HG03095 (cell line): Measurements from ENCODE around the gene SPAG16.
"Not testable (repeated sequence)": the region's sequence is repeated elsewhere in the genome, so short reads cannot be mapped to it uniquely, and the experiment has no call there.

ENCODE experiments used
- ATAC-seq: cut with Tn5 transposase; IDR thresholded peaks from one replicate; pipeline ENCODE4 v1.9.1; 2021; ENCODE audit warnings: moderate library complexity; ENCODE audit not compliant: unreplicated experiment

SPAG16 gene

DNA sequence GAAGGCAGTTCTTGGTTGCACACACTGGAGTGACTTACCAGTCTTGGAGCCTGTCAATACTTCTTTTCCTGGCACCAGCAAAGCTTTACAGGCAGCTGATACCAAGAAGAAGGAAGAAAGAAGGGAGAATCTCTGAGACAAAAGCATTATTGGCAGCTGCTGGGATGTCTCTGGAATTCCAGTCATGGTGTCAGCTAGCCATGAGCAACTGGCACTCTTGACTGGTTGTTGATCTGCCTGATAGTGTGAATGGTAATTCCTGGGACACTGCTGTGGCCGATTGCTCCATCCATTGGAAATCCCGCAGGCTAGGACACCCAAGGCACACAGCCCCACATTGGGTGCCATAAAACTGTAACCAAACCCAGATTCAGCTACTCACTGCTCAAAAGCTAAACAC, 17.8 kb upstream of the SPAG16 start:
- no peak for ATAC-seq

DNA sequence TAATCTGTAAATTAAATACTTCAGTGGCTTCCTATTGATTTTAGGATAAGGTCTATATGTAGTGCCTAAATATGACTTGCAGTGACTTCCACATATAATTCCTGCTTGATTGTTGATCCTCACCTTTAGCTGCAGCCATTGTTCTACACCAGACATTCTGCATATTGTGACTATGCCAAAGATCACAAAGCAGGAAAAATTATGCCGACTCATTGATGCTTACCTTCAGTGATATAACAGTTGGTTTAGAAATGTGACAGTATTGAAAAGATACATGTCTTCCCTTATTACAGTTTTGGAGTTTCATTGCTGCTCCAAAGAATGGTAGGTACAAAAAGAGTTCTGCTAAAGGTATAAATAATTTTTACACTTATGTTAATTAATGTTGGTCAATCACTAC, 12.3 kb upstream of the SPAG16 start:
- no peak for ATAC-seq

DNA sequence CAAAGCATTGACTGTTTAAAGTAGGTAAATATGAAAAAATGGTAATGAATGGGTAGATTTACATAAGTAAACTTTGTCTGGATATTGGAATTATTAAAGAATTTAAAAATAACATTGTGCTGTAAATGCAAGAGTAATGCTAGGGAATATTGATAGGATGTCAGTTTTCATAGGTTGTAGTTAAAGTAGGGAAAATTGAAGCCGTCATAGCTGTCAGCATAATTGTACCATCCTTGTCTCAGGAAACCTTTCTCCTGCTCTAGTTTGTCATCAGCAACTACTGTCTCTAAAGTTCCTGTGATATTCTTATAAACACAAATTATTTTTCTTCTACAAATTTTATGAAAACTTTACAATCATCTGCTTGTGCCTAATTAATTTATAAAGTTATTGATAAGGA, 10.1 kb upstream of the SPAG16 start:
- no peak for ATAC-seq

DNA sequence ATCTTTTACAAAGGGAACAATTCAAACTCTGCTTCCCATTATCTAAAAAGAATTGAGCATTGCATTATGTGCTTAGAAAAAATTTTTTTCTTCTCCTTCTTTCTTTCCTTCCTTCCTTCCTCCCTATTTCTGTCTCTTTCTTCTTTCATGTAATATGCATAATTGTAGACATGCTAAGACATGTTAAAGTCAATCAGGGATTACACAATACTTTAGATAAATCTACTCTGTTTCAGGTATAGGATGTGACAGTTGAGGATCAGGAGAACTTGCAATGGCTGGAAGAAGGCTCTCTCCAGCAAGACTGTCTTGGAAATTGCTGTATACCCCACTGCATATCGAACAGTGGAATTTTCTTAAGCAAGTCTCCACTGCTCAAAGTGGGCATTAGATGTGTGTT, 9.0 kb upstream of the SPAG16 start:
- ATAC-seq: no peak

DNA sequence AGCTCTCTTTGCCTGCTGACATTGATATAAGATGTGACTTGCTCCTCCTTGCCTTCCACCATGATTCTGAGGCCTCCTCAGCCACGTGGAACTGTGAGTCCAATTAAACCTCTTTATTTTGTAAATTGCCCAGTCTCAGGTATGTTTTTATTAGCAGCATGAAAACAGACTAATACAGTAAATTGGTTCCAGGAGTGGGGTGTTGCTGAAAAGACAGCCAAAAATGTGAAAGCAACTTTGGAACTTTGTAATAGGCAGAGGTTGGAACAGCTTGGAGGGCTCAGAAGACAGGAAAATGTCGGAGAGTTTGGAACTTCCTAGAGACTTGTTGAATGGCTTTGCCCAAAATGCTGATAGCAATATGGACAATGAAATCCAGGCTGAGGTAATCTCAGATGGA, 7.1 kb upstream of the SPAG16 start:
- not testable (repeated sequence) for ATAC-seq

DNA sequence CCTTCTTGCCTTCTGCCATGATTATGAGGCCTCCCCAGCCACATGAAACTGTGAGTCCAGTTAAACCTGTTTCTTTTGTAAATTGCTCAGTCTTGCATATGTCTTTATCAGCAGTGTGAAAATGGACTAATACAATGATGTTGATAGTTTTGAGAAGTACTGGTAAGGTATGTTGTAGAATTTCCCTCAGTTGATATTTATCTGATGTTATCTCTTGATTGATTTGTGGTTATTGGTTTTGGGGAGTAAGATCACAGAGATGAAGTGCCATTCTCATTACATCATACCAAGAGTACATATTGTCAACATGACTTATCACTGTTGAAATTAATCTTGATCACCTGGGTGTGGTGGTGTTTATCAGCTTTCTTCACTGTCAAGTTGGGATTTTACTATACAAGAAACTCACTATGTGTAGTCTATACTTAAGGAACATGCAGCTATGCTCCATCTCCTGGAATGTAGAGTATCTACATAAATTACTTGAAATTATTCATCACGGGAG, 5.1 kb upstream of the SPAG16 start:
- ATAC-seq: no peak

DNA sequence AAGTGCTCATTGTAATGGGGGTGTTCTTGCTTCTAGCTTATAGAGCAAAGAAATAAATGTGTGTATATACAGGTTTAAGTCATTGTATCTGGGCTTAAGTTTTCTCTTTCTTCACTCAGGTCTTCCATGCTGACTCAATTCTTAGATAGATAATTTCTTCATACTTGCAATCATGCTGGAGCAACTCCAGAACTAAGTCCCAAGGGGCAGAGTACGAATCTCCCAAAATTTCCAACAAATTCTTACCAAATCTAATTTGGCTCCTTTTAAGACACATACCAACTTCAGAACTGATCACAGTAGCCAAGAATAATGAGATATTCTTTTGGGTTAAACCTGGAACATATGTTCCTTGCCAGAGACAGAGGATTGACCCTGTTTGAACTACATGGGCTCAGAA, 4.3 kb upstream of the SPAG16 start:
- ATAC-seq: no peak

DNA sequence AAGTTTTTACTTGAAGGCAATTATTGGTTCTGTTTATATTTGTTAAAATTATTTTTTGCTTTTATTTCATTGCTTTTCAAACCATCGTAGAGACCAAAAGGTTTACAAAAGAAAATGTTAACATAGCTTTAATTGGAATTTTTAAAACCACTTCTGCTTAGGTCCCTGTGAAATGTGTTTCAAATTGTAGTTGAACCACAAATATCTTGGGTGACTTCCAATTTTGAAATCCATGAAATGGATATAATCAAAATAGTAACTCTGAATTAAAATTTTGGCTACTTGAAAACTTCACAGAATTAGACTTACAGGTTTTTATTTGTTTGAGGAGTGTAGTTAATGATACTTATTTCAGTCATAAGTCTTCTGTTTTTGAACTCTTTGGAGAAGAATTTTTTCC, 3.1 kb upstream of the SPAG16 start:
- no peak for ATAC-seq

DNA sequence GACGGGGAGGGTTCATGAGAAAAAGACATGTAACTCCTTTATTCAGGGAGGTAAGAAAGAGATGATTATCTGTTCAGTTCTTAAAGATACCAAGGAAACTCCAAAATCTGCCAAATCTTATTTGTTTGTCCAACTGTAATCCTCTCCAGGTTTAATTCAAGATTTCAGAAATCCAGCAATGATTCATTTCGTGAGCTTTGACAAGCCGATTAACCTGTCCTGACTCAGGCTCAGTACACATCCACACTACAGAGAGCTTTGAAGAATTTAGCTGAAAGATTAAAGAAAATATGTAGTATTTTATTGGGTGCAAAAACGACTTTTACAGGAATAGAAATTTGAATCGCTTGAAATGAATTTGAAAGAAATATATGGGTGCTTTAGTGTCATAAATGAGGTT, 1.1 kb downstream of the SPAG16 start:
- no peak for ATAC-seq

DNA sequence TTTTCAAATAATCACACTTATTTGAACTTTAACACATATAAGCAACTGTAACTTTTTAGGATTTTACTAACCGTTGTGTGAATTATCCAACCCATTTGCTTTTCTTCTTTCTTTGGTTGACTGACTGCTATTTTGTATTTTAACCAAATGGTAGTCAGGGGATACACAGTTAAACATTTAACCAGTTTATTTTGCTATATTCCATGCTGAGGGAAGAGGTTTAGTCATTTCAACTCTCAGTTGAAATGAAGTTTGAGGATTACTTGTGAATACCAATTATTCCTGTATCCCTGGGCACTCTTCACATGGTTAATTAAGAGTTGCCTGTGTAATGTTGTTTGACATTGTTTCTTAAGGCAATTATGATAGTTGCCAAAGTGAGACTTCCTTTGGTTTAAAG, 1.9 kb downstream of the SPAG16 start:
- no peak for ATAC-seq

DNA sequence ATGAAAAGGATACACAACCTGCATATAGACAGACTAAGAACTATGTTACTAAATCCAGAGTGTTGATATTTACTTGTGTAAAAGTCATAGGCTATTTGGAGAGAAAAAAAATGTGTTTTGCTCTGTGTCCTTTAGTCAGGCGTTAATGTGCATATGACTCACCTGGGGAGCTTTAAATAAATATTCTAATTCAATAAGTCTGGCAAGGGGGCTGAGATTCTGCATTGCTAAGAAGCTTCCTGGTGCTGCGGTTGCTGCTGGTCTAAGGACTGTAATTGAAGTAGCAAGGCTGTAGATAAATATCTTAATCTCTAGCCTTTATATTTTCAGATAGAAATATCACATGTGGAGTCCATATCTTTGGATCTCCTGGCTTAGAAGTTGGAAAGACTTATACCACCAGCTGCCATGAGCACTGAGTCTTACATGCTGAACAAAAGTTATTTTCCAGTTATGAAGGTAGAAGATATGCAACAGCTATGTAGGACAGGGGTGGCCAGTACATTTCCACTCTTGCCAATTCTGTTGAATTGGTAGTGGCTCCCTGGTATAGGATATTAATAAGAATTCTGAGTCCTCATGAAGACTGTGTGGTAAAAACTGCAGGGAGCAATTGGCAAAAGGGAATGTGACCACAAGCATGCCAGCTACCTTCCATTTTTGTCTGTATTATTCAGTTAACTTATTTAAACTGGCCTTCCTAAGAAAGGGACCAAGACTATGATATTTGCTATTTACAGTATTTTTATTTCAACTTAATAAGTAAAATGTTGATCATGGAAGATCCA, 4.8 kb downstream of the SPAG16 start:
- ATAC-seq: no peak

DNA sequence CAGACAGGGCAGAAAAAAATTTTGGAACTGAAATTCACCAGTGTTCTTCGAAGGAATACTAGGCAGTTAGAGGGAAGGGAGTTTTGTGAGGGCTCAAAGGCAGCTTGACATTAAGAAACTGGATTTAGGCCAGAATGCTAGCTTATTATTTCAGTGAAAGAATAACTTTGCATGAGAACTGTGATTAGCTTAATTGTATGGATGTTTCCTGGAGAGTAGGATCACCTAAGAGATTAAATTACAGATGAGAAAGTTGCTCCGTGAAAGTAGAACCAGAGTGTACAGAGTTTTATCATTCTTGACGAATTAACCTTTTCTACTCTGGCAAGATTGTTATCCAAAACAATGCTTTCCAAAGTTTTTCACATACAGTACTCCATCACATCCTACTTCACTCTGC, 6.2 kb downstream of the SPAG16 start:
- ATAC-seq: no peak

DNA sequence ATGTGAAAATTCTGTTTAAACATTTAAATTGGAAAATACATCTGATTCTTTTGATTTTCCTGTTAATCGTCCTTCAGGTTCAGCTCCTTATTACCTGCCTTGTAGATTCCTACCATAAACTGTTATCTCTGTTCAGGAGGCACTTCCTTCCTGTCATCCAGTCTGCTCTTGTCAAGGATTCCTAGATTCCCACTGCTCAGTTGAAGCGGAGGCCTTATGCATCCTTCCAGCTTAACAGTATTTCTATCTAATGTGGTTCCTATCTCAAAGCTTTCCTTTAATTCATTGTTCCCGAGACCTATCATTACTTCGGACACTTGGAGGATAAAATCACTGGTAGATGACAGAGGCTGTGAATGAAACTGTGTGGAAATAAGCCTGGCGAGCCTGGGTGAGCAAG, 12.0 kb downstream of the SPAG16 start:
- no peak for ATAC-seq

DNA sequence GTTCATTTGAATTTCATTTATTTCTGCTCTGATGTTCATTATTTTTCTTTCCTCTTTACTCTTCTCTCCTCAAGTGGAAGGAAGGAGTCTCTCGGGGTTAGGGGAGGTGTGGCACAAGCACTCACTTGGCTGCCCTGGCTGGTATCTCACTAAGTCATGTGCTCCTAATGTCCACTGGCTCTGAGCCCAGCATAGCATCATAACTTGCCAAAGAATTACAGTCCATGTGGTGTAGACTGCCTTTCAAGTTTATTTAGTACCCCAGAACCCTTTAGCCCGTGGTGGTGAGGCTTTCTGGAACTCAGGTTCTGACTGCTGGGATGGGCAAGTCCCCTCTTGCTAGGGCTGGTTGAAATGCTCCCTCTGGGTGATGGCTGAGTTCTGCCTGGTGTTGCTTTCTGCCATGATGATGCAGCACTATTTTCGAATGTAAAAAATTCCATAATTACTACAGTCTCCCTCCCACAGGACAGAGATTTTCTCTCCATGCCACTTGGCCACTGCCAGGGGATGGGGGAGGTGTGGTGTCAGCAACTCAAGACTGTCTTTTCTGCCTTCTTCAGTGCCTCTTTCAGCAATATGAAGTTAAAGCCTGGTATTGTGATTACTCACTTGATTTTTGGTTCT, 22.2 kb downstream of the SPAG16 start:
- ATAC-seq: no peak

DNA sequence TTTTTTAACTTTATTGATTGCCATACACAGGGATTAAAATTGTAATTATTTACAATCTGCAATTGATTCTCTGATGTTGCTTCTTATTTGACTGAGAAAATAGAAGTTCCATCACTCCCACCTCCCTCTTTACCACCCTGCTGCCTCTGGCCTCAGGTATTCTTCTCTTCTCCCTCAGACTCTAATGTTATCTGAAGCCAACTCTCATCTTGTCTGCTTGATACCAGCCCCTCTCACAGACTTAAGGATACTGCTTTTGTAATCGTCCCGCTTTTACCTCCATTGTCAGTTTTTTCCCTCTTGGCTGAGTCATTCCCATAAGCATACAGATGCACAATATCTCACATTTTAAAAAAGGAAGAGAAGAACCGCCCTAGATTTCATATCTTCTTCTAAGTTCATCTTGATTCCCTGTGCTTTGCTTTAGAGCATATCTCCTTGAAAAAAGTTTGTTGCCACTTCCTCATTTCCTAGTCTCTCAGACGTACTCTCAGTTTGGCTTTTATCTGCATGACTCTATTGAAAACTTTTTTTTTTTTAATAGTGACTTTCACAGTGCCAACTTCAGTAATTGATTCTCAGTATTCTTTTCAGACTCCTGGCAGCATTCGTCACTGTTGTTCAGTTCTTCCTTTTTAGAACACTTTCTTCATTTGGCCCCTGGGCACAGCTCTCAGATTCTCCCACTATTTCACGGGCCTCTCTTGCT, 31.1 kb downstream of the SPAG16 start:
- ATAC-seq: no peak

DNA sequence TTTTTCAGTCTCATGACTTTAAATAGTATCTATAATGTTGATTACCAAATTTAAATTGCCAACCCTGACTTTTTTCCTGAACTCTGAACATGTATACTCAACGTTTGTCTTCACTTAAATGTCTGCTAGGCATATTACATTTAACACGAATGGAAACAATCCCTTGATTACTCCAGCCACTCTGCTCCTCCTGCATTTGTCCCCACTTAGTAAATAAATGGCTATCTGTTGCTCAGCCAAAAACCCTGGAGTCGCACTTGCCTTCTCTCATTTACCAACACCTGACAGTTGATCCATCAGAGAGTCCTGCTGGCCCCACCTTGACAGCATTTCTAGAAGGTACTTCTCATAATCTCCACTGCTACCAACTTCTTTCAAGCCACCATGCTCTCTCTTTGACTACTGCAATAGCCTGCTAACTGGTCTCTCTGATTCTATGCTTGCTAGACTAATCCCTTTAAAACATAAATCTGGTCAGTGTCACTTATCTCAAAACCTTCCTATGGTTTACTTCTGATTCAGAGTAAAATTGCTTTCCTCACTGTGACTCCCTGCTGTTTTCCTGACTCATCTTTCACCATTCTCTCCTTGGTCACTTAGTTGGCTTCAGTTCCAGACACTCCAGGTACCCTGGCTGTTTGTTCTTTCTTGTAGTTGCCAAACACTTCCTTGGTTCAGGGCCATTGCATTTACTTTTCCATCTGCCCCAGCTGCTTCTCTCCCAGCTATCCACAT, 31.9 kb downstream of the SPAG16 start:
- no peak for ATAC-seq

DNA sequence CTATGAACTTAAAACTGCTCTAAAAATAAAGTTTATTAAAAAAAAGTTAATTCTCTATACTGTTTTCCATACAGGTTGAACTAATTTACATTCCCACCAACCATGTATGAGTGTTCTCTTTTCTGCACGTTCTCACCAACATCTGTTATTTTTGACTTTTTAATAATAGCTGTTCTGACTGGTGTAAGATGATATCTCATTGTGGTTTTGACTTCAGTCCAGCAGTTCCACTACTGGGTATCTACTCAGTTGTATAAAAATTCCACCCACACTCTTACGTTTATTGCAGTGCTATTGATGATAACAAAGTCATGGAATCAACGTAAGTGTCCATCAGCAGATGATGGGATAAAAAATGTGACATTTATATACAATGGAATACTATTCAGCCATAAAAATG, 33.7 kb downstream of the SPAG16 start:
- ATAC-seq: no peak

DNA sequence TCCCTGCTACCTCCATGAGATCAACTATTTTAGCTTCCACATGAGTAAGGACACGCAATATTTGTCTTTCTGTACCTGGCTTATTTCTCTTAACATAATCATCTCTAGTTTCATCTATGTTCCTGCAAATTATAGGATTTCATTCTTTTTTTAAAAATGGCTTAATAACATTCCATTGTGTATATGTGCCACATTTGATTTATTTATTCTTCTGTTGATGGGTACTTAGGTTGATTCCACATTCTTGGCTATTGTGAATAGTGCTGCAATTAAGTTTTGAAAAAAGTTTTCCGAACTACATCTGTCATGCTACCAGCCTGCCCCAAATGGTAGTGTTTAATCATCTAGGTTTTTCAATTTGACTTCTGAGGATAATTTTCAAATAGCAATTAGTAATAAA, 36.3 kb downstream of the SPAG16 start:
- no peak for ATAC-seq

DNA sequence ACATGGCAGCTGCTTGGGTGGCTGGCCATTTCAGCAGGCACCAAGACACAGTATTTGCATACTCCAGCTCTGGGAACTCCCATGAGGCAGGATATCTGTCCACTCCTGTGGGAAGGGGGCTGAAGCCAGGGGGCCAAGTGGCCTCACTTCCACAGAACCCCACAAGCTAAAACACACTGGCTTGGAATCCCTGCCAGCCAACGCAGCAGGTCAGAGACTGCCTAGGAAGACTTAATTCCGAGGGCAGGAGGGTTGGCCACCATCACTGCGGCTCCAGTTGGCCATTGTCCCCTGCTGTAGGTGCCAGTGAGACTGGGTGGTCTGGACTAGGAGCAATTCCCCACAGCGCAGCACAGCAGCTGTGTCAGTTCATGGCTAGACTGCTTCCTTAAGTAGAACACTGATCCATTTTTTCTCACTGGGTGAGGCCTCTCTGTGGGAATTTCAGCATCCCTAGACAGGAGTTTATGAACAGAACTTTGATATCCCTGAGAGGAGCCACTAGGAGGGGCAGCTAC, 52.0 kb downstream of the SPAG16 start:
- ATAC-seq: no peak

DNA sequence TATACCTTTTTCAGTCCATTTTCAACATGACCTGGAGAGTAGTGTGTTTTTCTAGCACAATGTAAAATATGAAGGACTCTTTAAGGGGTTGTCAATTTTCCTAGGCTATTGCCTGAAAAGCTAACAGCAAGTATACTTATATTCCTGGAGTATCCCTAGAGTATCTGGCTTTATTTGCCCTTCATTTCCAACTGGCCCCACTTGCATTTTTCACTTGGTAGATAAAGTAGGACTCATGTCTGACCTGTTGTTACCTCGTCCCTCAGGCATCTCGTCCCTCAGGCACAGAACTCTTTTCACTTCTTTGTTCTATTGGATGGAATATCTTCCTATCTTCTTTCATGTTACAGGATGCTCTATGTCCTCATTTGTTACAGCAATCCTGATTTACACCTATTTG, 69.2 kb downstream of the SPAG16 start:
- ATAC-seq: no peak

DNA sequence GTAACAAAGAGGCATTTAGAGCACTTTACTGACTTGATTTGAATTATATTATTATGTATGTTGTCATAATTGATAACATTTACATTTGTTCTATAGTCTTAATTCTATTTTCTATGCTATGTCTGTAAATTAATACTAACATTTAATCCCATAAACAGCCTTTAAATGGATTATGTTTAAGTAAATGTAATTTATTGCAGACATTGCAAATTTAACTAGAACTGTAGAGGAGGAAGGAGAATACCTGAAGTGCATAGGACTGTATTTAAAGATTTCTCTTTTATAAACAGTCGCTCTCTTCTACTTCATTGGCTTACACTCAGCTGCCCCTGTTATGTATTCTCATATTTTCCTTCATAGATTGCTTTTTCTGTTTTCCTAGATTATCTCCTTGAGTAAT, 92.4 kb downstream of the SPAG16 start:
- no peak for ATAC-seq
